Stimulated activated CD4-positive, alpha-beta T cell treated with anti-CD3 and anti-CD28 coated beads, TNF-alpha, amount 100 ng/mL, for 24 hours (primary cell): Measurements from ENCODE around the gene OSCAR.

Experiments
- DNase-seq, 3 experiments: peaks; one replicate each; pipeline ENCODE4 v3.0.0-alpha.2; 2020; ENCODE audit warnings: low read depth in 3 of 3

OSCAR gene

GRCh38 chr19:54100561-54100960, at the start of gene OSCAR:
TSS of gene OSCAR (minus strand) at chr19:54100803. CDS start at chr19:54100792, 11 bp downstream.
- no peak for DNase-seq

GRCh38 chr19:54149021-54149812, 48.6 kb upstream of the OSCAR start:
- DNase-seq: no peak

GRCh38 chr19:54148158-54148557, 47.6 kb upstream of the OSCAR start:
- no peak for DNase-seq

- DNase-seq: no peak
Observed at GRCh38 chr19:54147676-54148075, 47.1 kb upstream of the OSCAR start.

- no peak for DNase-seq
Observed at GRCh38 chr19:54145541-54146158, 45.0 kb upstream of the OSCAR start.

GRCh38 chr19:54142166-54142780, 41.7 kb upstream of the OSCAR start:
- DNase-seq: no peak

GRCh38 chr19:54141356-54141755, 40.8 kb upstream of the OSCAR start:
- DNase-seq: no peak

GRCh38 chr19:54138489-54139256, 38.1 kb upstream of the OSCAR start:
- peak in 1 of 3 experiments; percentile 28 for DNase-seq

- DNase-seq: peak in 1 of 3 experiments; percentile 27
Observed at GRCh38 chr19:54137699-54138488, 37.3 kb upstream of the OSCAR start, which contains the start of gene CNOT3. TSS of gene CNOT3 (plus strand) at chr19:54137762. CDS start at chr19:54142979, 5,217 bp downstream.

GRCh38 chr19:54136864-54137698, 36.5 kb upstream of the OSCAR start:
- DNase-seq: peak; percentile 98 to 99 (median 98)

- no peak for DNase-seq
Observed at GRCh38 chr19:54136086-54136863, 35.7 kb upstream of the OSCAR start.

GRCh38 chr19:54133957-54134590, 33.5 kb upstream of the OSCAR start:
- no peak for DNase-seq

GRCh38 chr19:54133312-54133956, 32.8 kb upstream of the OSCAR start:
- no peak for DNase-seq

GRCh38 chr19:54129617-54129996, 29.0 kb upstream of the OSCAR start:
- DNase-seq: no peak

GRCh38 chr19:54128796-54129616, 28.4 kb upstream of the OSCAR start:
- DNase-seq: no peak

GRCh38 chr19:54128441-54128725, 27.8 kb upstream of the OSCAR start:
- no peak for DNase-seq

- DNase-seq: no peak
Observed at GRCh38 chr19:54127688-54128440, 27.3 kb upstream of the OSCAR start.
